ENCODE measurements around the gene IKBKG. TPM values are rescaled to one million over a fixed set of nuclear protein-coding genes. Genes with fewer than 3 reads are reported as not detected.

Gene IKBKG
- total RNA-seq, 2 donors from 2014 or later: 25.7 to 52.8 TPM

DNA sequence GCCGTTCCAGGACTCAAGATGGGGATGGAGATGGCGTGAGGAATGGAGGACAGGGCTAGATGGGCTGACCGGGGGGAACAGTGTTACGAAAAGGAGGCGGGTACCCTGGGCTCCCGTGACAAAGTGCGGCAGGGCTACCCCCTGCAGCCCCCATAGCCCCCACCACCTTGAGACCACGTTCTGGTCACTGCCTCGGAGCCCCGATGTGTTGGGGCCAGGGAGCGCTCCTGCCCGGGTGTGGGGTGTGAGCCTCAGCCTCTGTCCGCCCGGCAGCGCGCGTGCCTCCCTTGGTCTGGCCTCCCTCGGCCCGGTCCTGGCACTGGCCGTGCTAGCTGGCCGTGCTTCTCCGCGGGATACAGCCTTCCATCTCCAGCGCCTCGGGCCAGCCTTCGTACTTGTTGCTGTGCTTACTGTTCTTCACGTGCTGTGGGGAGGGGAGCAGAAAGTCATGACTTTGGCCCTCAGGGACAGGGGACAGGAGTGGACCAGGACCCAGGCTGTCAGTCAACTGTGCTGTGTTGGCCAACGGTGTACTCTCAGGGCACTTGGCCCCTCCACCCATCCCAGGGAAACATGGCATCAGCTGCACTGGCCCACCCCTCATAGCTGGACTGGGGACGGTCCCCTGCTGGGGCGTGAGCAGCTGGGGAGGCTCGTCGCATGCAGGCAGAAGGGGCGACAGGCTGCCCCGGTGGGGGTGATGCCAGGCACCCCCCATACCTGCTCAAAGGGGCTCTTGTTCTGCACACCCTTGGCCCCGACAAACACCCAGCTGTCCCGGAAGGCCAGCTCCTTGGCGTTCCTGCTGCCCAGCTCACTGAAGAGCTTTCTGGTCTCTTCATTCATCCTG is 40.7 kb upstream of the IKBKG start:
- DNase-seq (ENCODE audit: low spot score) (no peak), ATAC-seq (ENCODE audit: insufficient number of reproducible peaks, low FRiP score, low read depth) (no peak)
- H3K4me1 ChIP-seq (ENCODE audit: control insufficient read depth in 1 of 2, low read depth in 2 of 2): no peaks in the 10 kb centered on the region
- H3K4me3 ChIP-seq: no peak overlapping the region
- TF ChIP-seq, protein P1, sequence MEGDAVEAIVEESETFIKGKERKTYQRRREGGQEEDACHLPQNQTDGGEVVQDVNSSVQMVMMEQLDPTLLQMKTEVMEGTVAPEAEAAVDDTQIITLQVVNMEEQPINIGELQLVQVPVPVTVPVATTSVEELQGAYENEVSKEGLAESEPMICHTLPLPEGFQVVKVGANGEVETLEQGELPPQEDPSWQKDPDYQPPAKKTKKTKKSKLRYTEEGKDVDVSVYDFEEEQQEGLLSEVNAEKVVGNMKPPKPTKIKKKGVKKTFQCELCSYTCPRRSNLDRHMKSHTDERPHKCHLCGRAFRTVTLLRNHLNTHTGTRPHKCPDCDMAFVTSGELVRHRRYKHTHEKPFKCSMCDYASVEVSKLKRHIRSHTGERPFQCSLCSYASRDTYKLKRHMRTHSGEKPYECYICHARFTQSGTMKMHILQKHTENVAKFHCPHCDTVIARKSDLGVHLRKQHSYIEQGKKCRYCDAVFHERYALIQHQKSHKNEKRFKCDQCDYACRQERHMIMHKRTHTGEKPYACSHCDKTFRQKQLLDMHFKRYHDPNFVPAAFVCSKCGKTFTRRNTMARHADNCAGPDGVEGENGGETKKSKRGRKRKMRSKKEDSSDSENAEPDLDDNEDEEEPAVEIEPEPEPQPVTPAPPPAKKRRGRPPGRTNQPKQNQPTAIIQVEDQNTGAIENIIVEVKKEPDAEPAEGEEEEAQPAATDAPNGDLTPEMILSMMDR (IDR thresholded peaks at IDR 0.05): no peak
- H3K36me3 ChIP-seq: peaks cover 3% of the 10 kb centered on the region
- H3K27me3 ChIP-seq (replicated peaks; ENCODE audit: insufficient read depth): no peaks in the 10 kb centered on the region
- no peak overlapping the region for H3K27ac ChIP-seq
- no peaks in the 10 kb centered on the region for H3K9me3 ChIP-seq

DNA sequence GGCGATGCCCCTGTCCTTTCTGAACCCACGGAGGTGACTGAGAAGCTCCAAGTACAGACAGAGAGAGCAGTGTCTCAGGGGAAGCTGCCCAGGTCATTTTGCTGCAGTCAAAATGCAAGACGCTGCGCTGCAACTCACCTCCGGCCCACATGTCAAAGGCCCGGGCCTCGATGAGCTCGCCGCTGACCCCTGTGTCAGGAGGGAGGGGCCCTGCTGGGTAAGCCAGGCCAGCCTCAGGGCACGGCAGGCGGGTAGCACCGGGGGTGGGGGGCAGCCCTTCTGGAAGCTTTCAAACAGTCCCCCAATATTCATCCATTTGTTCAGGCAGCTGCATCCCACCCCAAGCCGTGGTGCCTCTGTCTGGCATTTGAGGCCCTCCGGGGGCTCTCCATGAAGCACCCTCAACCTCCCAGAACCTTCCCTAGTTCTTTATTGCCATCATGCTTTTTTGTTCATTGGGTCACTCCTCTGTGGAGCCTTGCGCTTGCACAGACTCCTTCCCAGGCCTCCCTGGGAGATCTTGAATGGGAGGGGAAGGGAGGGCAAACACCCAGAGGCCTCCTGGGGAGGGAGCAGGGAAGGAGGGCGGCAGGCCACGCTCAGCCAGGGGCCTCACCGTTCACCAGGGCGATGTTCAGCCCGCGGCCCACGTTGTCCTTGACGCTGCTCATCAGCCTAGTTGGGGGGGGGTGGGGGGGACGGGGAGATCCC is 39.6 kb upstream of the IKBKG start:
- TF ChIP-seq, protein P1 (IDR thresholded peaks at IDR 0.05): no peak
- no peak for ATAC-seq (ENCODE audit: insufficient number of reproducible peaks, low FRiP score, low read depth)

DNA sequence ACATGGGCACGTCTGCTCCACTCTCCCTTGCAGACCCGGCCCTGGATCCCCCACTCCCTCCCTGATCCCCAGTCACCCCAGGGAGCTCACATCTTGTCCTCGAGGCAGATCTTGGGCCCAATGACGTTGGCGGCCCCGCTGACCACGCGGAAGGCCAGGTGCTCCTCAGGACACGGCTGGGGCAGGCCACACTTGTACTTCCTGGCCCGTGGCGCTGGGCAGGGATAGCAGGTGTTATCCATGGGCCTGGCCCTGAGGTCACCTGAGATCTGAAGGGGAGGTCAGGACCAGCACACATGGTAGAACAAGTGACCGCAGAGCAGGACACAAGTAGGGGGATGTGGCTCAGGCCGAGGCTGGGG is 39.1 kb upstream of the IKBKG start:
- Histone ChIP-seq H3K27ac (no peak overlapping the region), H3K4me1 (ENCODE audit: control insufficient read depth in 1 of 2, low read depth in 2 of 2) (no peaks in the 10 kb centered on the region), H3K27me3 (replicated peaks; ENCODE audit: insufficient read depth) (no peaks in the 10 kb centered on the region), H3K4me3 (no peak overlapping the region), H3K9me3 (no peaks in the 10 kb centered on the region), H3K36me3 (peaks cover 3% of the 10 kb centered on the region)
- ATAC-seq (ENCODE audit: insufficient number of reproducible peaks, low FRiP score, low read depth) (no peak), DNase-seq (ENCODE audit: low spot score) (no peak)
- TF ChIP-seq, protein P1 (IDR thresholded peaks at IDR 0.05): no peak

More for the DNA sequence above, 39.6 kb upstream of the IKBKG start:
- Histone ChIP-seq H3K4me3 (no peak overlapping the region), H3K27me3 (replicated peaks; ENCODE audit: insufficient read depth) (no peaks in the 10 kb centered on the region), H3K4me1 (ENCODE audit: control insufficient read depth in 1 of 2, low read depth in 2 of 2) (no peaks in the 10 kb centered on the region), H3K27ac (no peak overlapping the region), H3K9me3 (no peaks in the 10 kb centered on the region), H3K36me3 (peaks cover 3% of the 10 kb centered on the region)
- no peak for DNase-seq (ENCODE audit: low spot score)

DNA sequence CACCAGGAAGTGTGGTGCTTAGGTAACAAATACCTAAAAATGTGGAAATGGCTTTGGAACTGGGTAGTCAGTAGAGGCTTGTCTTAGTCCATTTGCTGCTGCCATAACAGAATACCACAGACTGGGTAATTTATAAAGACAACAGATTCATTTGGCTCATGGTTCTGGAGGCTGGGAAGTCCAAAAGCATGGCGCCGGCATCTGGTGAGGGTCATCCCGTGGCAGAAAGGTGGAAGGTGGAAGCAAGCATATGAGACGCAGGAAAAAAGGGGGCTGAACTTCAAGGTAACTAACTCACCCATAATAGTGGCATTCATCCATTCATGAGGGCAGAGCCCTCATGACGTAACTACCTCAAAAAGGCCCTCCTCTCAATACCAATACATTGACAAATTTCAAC is 38.0 kb upstream of the IKBKG start:
- Histone ChIP-seq H3K27me3 (replicated peaks; ENCODE audit: insufficient read depth) (no peaks in the 10 kb centered on the region), H3K27ac (no peak overlapping the region), H3K4me3 (no peak overlapping the region), H3K36me3 (peaks cover 3% of the 10 kb centered on the region), H3K9me3 (no peaks in the 10 kb centered on the region), H3K4me1 (ENCODE audit: control insufficient read depth in 1 of 2, low read depth in 2 of 2) (no peaks in the 10 kb centered on the region)
- ATAC-seq (ENCODE audit: insufficient number of reproducible peaks, low FRiP score, low read depth) (no peak), DNase-seq (ENCODE audit: low spot score) (no peak)
- TF ChIP-seq, protein P1 (IDR thresholded peaks at IDR 0.05): no peak

DNA sequence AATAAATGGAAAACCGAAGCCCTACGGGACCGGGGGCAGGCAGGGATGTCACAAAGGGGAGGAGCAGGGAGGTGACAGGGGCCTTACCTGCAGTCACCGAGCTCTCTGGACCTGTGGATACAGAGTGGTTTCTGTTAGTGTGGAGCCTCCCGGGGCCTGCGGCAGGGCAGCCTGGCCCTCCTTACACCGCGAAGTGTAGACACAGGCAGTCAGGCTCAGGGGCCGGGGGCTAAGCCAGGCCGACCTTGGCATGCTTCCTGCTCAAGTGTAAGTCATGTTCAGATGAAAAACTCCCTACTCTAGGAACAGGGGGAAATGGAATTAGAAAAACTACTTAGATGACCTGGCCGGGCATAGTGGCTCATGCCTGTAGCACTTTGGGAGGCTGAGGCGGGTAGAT is 35.7 kb upstream of the IKBKG start:
- TF ChIP-seq, protein P1 (IDR thresholded peaks at IDR 0.05): no peak
- Histone ChIP-seq H3K27me3 (replicated peaks; ENCODE audit: insufficient read depth) (no peaks in the 10 kb centered on the region), H3K4me3 (no peak overlapping the region), H3K27ac (no peak overlapping the region), H3K4me1 (ENCODE audit: control insufficient read depth in 1 of 2, low read depth in 2 of 2) (peaks cover 3 to 6% of the 10 kb centered on the region in 2 donors), H3K9me3 (no peaks in the 10 kb centered on the region), H3K36me3 (peaks cover 3% of the 10 kb centered on the region)
- ATAC-seq (ENCODE audit: insufficient number of reproducible peaks, low FRiP score, low read depth) (no peak), DNase-seq (ENCODE audit: low spot score) (no peak)
